ENCODE results near the gene TMEM258. TPM values are rescaled to one million over a fixed set of nuclear protein-coding genes. Genes with fewer than 3 reads are reported as not detected.

Gene TMEM258
- total RNA-seq, 1 donor from 2014 or later, result 162 TPM

GRCh38 chr11:61797263-61797944 is 5.0 kb upstream of the TMEM258 start:
- H3K36me3 Mint-ChIP-seq (ENCODE audit: low read depth), result peaks cover 11% of the 10 kb centered on the region
- DNase-seq (ENCODE audit: low read depth, low spot score), result peak; percentile 67
- H3K4me3 Mint-ChIP-seq, result peak overlapping the region; percentile 86
- no peak overlapping the region for H3K27ac Mint-ChIP-seq (ENCODE audit: unreplicated experiment)
- no peaks in the 10 kb centered on the region for H3K9me3 Mint-ChIP-seq
- H3K4me1 Mint-ChIP-seq, result peaks cover 38% of the 10 kb centered on the region
- TF ChIP-seq CTCF (conservative IDR thresholded peaks at IDR 0.05), result peak; percentile 92
- H3K27me3 Mint-ChIP-seq (ENCODE audit: low read depth), result peaks cover 2% of the 10 kb centered on the region

- H3K27ac Mint-ChIP-seq (ENCODE audit: unreplicated experiment), result peak overlapping the region; percentile 9
- H3K4me3 Mint-ChIP-seq, result peak overlapping the region; percentile 86
- no peak for DNase-seq (ENCODE audit: low read depth, low spot score)
- TF ChIP-seq CTCF (conservative IDR thresholded peaks at IDR 0.05), result no peak
- H3K9me3 Mint-ChIP-seq, result no peaks in the 10 kb centered on the region
- H3K4me1 Mint-ChIP-seq, result peaks cover 47% of the 10 kb centered on the region
- H3K36me3 Mint-ChIP-seq (ENCODE audit: low read depth), result peaks cover 11% of the 10 kb centered on the region
- peaks cover 3% of the 10 kb centered on the region for H3K27me3 Mint-ChIP-seq (ENCODE audit: low read depth)
Observed at GRCh38 chr11:61795876-61796526, 3.6 kb upstream of the TMEM258 start.

- DNase-seq (ENCODE audit: low read depth, low spot score), result no peak
- TF ChIP-seq CTCF (conservative IDR thresholded peaks at IDR 0.05), result no peak
- Mint-ChIP-seq H3K36me3 (ENCODE audit: low read depth) (peaks cover 9% of the 10 kb centered on the region), H3K27me3 (ENCODE audit: low read depth) (peaks cover 3% of the 10 kb centered on the region), H3K4me3 (peak overlapping the region; percentile 81), H3K9me3 (no peaks in the 10 kb centered on the region), H3K27ac (ENCODE audit: unreplicated experiment) (no peak overlapping the region), H3K4me1 (peaks cover 47% of the 10 kb centered on the region)
Observed at GRCh38 chr11:61795459-61795858, 3.1 kb upstream of the TMEM258 start.

GRCh38 chr11:61794579-61794978 is 2.2 kb upstream of the TMEM258 start:
- peaks cover 3% of the 10 kb centered on the region for H3K27me3 Mint-ChIP-seq (ENCODE audit: low read depth)
- peaks cover 14% of the 10 kb centered on the region for H3K36me3 Mint-ChIP-seq (ENCODE audit: low read depth)
- H3K27ac Mint-ChIP-seq (ENCODE audit: unreplicated experiment), result no peak overlapping the region
- peak overlapping the region; percentile 81 for H3K4me3 Mint-ChIP-seq
- H3K9me3 Mint-ChIP-seq, result no peaks in the 10 kb centered on the region
- DNase-seq (ENCODE audit: low read depth, low spot score), result no peak
- H3K4me1 Mint-ChIP-seq, result peaks cover 47% of the 10 kb centered on the region
- TF ChIP-seq CTCF (conservative IDR thresholded peaks at IDR 0.05), result no peak

- H3K4me3 Mint-ChIP-seq, result peak overlapping the region; percentile 96
- peaks cover 14% of the 10 kb centered on the region for H3K36me3 Mint-ChIP-seq (ENCODE audit: low read depth)
- DNase-seq (ENCODE audit: low read depth, low spot score), result no peak
- H3K27me3 Mint-ChIP-seq (ENCODE audit: low read depth), result peaks cover 3% of the 10 kb centered on the region
- H3K4me1 Mint-ChIP-seq, result peaks cover 44% of the 10 kb centered on the region
- no peak for TF ChIP-seq CTCF (conservative IDR thresholded peaks at IDR 0.05)
- H3K9me3 Mint-ChIP-seq, result no peaks in the 10 kb centered on the region
- H3K27ac Mint-ChIP-seq (ENCODE audit: unreplicated experiment), result peak overlapping the region; percentile 100
Observed at GRCh38 chr11:61793829-61794204, 1.4 kb upstream of the TMEM258 start.
